Epithelial cell of proximal tubule (primary cell): Measurements from ENCODE around the gene TFF1. TPM values are rescaled to one million over a fixed set of nuclear protein-coding genes. Genes with fewer than 3 reads are reported as not detected.
A peak's percentile ranks its signal among the peaks of the same experiment; 100 is the strongest.

Source experiments
- DNase-seq: peaks from one replicate; pipeline ENCODE4 v3.0.0-alpha.2; 2011; ENCODE audit warnings: low read depth
- H3K4me3 ChIP-seq: 2 replicates; pipeline ENCODE4 v1.5.1; 2011; ENCODE audit warnings: low read depth, mild to moderate bottlenecking, low read length
- CTCF ChIP-seq: conservative IDR thresholded peaks from 2 replicates; pipeline ENCODE4 v1.5.1; 2012; ENCODE audit warnings: low read depth, mild to moderate bottlenecking, low read length
- total RNA-seq: library from RNA; depleted of rRNA; stranded (reverse); fragments of >200 nt; gene quantifications from 2 replicates; pipeline ENCODE4 v1.2.3, GENCODE V29; 2015

TFF1 gene
- total RNA-seq, 1 donor from 2014 or later: not detected

DNA sequence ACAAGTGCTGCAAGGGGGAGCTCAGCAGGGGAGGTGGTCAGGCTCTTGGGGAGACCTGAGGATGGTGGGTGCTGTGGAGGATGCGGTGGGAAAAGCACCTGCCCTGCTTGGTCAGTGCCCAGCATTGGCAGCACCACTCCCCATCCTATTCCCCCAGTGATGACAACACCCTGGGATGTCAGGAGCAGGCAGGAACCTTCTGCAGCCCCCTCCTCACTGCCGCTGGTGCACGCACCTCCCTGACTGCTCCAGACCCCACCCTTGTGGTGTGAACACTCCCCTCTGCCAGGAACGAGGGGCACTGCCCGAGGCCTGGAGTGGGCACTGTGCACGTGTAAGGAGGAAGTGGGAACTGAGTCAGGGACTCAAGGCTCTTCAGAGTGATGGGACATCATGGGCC lies 17.0 kb upstream of the TFF1 start:
- TF ChIP-seq CTCF: no peak
- H3K4me3 ChIP-seq: no peak overlapping the region
- no peak for DNase-seq

- DNase-seq: no peak
- TF ChIP-seq CTCF: no peak
- H3K4me3 ChIP-seq: no peak overlapping the region
Measured at GRCh38 chr21:42382915-42383314, 16.6 kb upstream of the TFF1 start.

- H3K4me3 ChIP-seq: no peak overlapping the region
- TF ChIP-seq CTCF: peak; percentile 98
- DNase-seq: no peak
Measured at GRCh38 chr21:42381347-42381984, 15.1 kb upstream of the TFF1 start.

DNA sequence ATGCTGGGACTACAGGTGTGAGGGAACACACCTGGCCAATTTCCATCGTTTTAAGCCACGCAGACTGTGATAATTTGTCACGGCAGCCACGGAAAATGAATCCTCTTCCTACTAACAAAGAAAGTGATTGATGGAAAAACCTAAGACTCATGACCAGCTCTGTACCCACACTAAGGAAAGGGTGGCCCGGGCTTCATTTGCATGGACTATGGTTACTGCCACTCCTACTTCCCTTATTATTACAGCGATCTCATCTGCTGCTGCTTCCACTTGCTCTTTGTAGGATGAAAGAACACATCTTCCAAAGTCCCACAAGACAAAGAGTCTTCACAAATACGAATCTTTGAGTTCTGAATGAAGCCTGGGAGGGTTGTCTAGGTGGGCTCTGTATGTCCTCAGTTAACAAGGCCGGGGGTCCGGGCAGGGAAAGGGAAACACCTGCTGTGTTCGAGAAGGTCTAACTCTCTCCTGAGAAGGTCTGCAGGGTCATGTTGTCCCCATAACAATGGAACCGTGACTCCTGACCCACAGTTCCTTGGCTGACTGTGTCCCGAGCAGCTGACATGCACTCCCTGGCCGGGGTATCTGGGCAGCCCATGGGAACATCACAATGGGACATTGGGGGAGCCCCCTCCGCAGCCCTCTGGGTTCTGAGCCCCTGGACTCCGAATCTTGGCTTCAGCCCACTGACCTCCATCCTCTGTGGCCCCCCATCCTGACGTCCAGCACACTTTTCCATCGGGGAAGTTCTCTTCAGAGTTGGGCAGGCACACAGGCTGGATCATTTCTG lies 13.3 kb upstream of the TFF1 start:
- no peak overlapping the region for H3K4me3 ChIP-seq
- no peak for DNase-seq
- no peak for TF ChIP-seq CTCF

DNA sequence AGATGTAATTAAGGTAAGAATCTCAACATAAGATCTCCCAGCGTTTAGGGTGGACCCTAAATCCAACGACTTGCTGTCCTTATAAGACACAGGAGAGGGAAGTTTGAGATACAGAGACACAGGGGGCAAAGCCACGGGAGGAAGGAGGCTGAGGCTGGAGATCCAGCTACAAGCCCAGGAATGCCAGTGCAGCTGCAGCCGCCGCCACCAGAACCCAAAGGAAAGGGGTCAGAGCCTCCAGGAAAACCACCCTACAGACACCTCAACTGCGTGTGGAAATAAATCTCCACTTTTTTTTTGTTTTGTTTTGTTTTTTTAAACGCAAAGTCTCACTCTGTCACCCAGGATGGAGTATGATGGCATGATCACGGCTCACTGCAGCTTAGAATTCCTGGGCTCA lies 12.1 kb upstream of the TFF1 start:
- TF ChIP-seq CTCF: no peak
- DNase-seq: no peak
- H3K4me3 ChIP-seq: no peak overlapping the region

GRCh38 chr21:42377951-42378340 lies 11.6 kb upstream of the TFF1 start:
- no peak for TF ChIP-seq CTCF
- DNase-seq: no peak
- H3K4me3 ChIP-seq: no peak overlapping the region
